ENCODE results near the gene CUBN.

The CUBN gene

GRCh38 chr10:17041626-17042520 lies 87.7 kb downstream of the CUBN start:
- ChIA-PET CTCF (no interaction called here), POLR2A (no interaction called here)
- Histone ChIP-seq H3K4me1 (ENCODE audit: control insufficient read depth, insufficient read depth, low read length) (no peaks in the 10 kb centered on the region), H3K9me3 (ENCODE audit: control insufficient read depth, insufficient read depth, low read depth, low read length) (no peaks in the 10 kb centered on the region), H3K4me3 (ENCODE audit: low read depth, low read length) (no peak overlapping the region), H3K36me3 (ENCODE audit: control insufficient read depth in 2 of 2, insufficient read depth in 1 of 2, low read length in 2 of 2) (no peaks in the 10 kb centered on the region), H3K27ac (ENCODE audit: extremely low read depth, low read depth, low read length) (no peak overlapping the region)
- TF ChIP-seq OVOL3 (tag by site-specific recombination; IDR thresholded peaks at IDR 0.05) (no peak), ZNF266 (tag by site-specific recombination; IDR thresholded peaks at IDR 0.05; ENCODE audit: low read depth) (no peak)

GRCh38 chr10:17038627-17039026 lies 91.0 kb downstream of the CUBN start:
- no peaks in the 10 kb centered on the region for H3K36me3 ChIP-seq (ENCODE audit: control insufficient read depth in 2 of 2, insufficient read depth in 1 of 2, low read length in 2 of 2)
- no peaks in the 10 kb centered on the region for H3K4me1 ChIP-seq (ENCODE audit: control insufficient read depth, insufficient read depth, low read length)
- no peak overlapping the region for H3K27ac ChIP-seq (ENCODE audit: extremely low read depth, low read depth, low read length)
- CTCF ChIA-PET: no interaction called here
- no peak overlapping the region for H3K4me3 ChIP-seq (ENCODE audit: low read depth, low read length)
- no peaks in the 10 kb centered on the region for H3K9me3 ChIP-seq (ENCODE audit: control insufficient read depth, insufficient read depth, low read depth, low read length)
- TF ChIP-seq ZEB2 (tag by site-specific recombination; IDR thresholded peaks at IDR 0.05) (no peak), ZNF560 (tag by site-specific recombination; IDR thresholded peaks at IDR 0.05; ENCODE audit: borderline replicate concordance) (no peak), ZNF280C (tag by site-specific recombination; IDR thresholded peaks at IDR 0.05) (no peak), ZSCAN16 (tag by site-specific recombination; IDR thresholded peaks at IDR 0.05) (no peak), ELK4 (IDR thresholded peaks at IDR 0.05; ENCODE audit: borderline replicate concordance, low read depth, low read length) (no peak), ZBTB48 (tag by site-specific recombination; IDR thresholded peaks at IDR 0.05) (no peak), ZNF112 (tag by site-specific recombination; IDR thresholded peaks at IDR 0.05) (no peak), ZNF843 (tag by site-specific recombination; IDR thresholded peaks at IDR 0.05) (no peak), ZNF785 (tag by site-specific recombination; IDR thresholded peaks at IDR 0.05) (no peak), SALL2 (tag by site-specific recombination; IDR thresholded peaks at IDR 0.05; ENCODE audit: borderline replicate concordance) (no peak), ZNF426 (tag by site-specific recombination; IDR thresholded peaks at IDR 0.05) (no peak), ZNF639 (tag by site-specific recombination; IDR thresholded peaks at IDR 0.05) (no peak), PRDM2 (tag by site-specific recombination; IDR thresholded peaks at IDR 0.05; ENCODE audit: borderline replicate concordance) (no peak), ZFHX2 (tag by site-specific recombination; conservative IDR thresholded peaks at IDR 0.05) (no peak), GLI4 (tag by site-specific recombination; IDR thresholded peaks at IDR 0.05) (no peak), ZNF121 (tag by site-specific recombination; IDR thresholded peaks at IDR 0.05) (no peak)
- POLR2A ChIA-PET: no interaction called here
